WTC11 (cell line): ENCODE measurements around the gene NRSN2. TPM values are rescaled to one million over a fixed set of nuclear protein-coding genes. Genes with fewer than 3 reads are reported as not detected.

ENCODE experiments used
- ATAC-seq: fragments of 200-7000 bp; cut with Tn5 transposase; 2 replicates; pipeline ENCODE4 v1.10.0; 2021; ENCODE audit warnings: mild to moderate bottlenecking, moderate library complexity
- CTCF ChIA-PET: fragments of 300-600 bp; sonication (Branson Sonifier 250); formaldehyde crosslinking; loops from one replicate; lab custom pipeline; 2021; ENCODE audit warnings: antibody characterized with exemption; lab: Charles Lee
- POLR2A ChIA-PET: fragments of 350-600 bp; sonication (Branson Sonifier 250); formaldehyde crosslinking; loops from one replicate; lab custom pipeline; 2021; ENCODE audit warnings: antibody characterized with exemption; lab: Charles Lee
- DNase-seq: peaks from one replicate; pipeline ENCODE4 v3.0.0; 2021; ENCODE audit warnings: low spot score
- H3K27ac Mint-ChIP-seq: 2 replicates; pipeline ENCODE4 v1.8.0; 2021; ENCODE audit warnings: mixed read lengths
- H3K27me3 Mint-ChIP-seq: 2 replicates; pipeline ENCODE4 v1.8.0; 2021; ENCODE audit warnings: low read depth, mild to moderate bottlenecking, moderate library complexity, mixed read lengths
- H3K36me3 Mint-ChIP-seq: 2 replicates; pipeline ENCODE4 v1.8.0; 2021; ENCODE audit warnings: mixed read lengths
- H3K4me1 Mint-ChIP-seq: 2 replicates; pipeline ENCODE4 v1.8.0; 2022; ENCODE audit warnings: mixed read lengths
- H3K4me3 Mint-ChIP-seq: 2 replicates; pipeline ENCODE4 v1.8.0; 2021; ENCODE audit warnings: mild to moderate bottlenecking, moderate library complexity, mixed read lengths
- H3K9me3 Mint-ChIP-seq: 2 replicates; pipeline ENCODE4 v1.8.0; 2021; ENCODE audit warnings: mixed read lengths
- CREB1 ChIP-seq: sonication (generic); formaldehyde crosslinking; IDR thresholded peaks from 2 replicates; pipeline ENCODE4 v1.8.0; 2023; ENCODE audit warnings: mild to moderate bottlenecking, missing genetic modification reagents
- E2F5 ChIP-seq: sonication (generic); formaldehyde crosslinking; IDR thresholded peaks from 2 replicates; pipeline ENCODE4 v1.8.1; 2022; ENCODE audit warnings: mild to moderate bottlenecking, moderate library complexity, missing genetic modification reagents
- ELF4 ChIP-seq: sonication (generic); formaldehyde crosslinking; IDR thresholded peaks from 2 replicates; pipeline ENCODE4 v1.8.1; 2022; ENCODE audit warnings: low read depth, mild to moderate bottlenecking, moderate library complexity, missing genetic modification reagents
- ETV6 ChIP-seq: sonication (generic); formaldehyde crosslinking; IDR thresholded peaks from 2 replicates; pipeline ENCODE4 v1.8.1; 2022; ENCODE audit warnings: mild to moderate bottlenecking, missing genetic modification reagents
- FOXK1 ChIP-seq: sonication (generic); formaldehyde crosslinking; IDR thresholded peaks from 2 replicates; pipeline ENCODE4 v1.8.0; 2022; ENCODE audit warnings: mild to moderate bottlenecking, moderate library complexity, missing genetic modification reagents
- KAT7 ChIP-seq: sonication (generic); formaldehyde crosslinking; IDR thresholded peaks from 2 replicates; pipeline ENCODE4 v1.8.1; 2023; ENCODE audit warnings: missing genetic modification reagents, mild to moderate bottlenecking, borderline replicate concordance
- MLX ChIP-seq: sonication (generic); formaldehyde crosslinking; IDR thresholded peaks from 2 replicates; pipeline ENCODE4 v1.8.1; 2023; ENCODE audit warnings: mild to moderate bottlenecking, missing genetic modification reagents, moderate library complexity
- MXD4 ChIP-seq: fragments of 250-450 bp; sonication (Bioruptor Pico); IDR thresholded peaks from 2 replicates; pipeline ENCODE4 v1.8.0; 2021; ENCODE audit warnings: mild to moderate bottlenecking, moderate library complexity, borderline replicate concordance
- NR2C2 ChIP-seq: sonication (generic); formaldehyde crosslinking; IDR thresholded peaks from 2 replicates; pipeline ENCODE4 v1.8.0; 2022; ENCODE audit warnings: mild to moderate bottlenecking, missing genetic modification reagents
- PREB ChIP-seq: sonication (generic); formaldehyde crosslinking; IDR thresholded peaks from 2 replicates; pipeline ENCODE4 v1.8.1; 2022; ENCODE audit warnings: mild to moderate bottlenecking, missing genetic modification reagents, moderate library complexity, borderline replicate concordance
- PRRX2 ChIP-seq: fragments of 250-450 bp; sonication (Bioruptor Pico); IDR thresholded peaks from 2 replicates; pipeline ENCODE4 v1.8.0; 2021; ENCODE audit warnings: mild to moderate bottlenecking
- RORB ChIP-seq: fragments of 250-450 bp; sonication (Bioruptor Pico); IDR thresholded peaks from 2 replicates; pipeline ENCODE4 v1.9.0; 2021; ENCODE audit warnings: mild to moderate bottlenecking
- SMAD4 ChIP-seq: sonication (generic); formaldehyde crosslinking; IDR thresholded peaks from 2 replicates; pipeline ENCODE4 v1.8.0; 2022; ENCODE audit warnings: mild to moderate bottlenecking, missing genetic modification reagents
- STAT6 ChIP-seq: sonication (generic); formaldehyde crosslinking; conservative IDR thresholded peaks from 2 replicates; pipeline ENCODE4 v1.8.1; 2023; ENCODE audit warnings: mild to moderate bottlenecking, low read depth, missing genetic modification reagents, moderate library complexity
- USF1 ChIP-seq: sonication (generic); formaldehyde crosslinking; IDR thresholded peaks from 2 replicates; pipeline ENCODE4 v1.8.0; 2022; ENCODE audit warnings: mild to moderate bottlenecking, missing genetic modification reagents
- ZBTB21 ChIP-seq: sonication (generic); formaldehyde crosslinking; IDR thresholded peaks from 2 replicates; pipeline ENCODE4 v1.8.1; 2023; ENCODE audit warnings: mild to moderate bottlenecking, missing genetic modification reagents, borderline replicate concordance
- ZNF263 ChIP-seq: sonication (generic); formaldehyde crosslinking; IDR thresholded peaks from 2 replicates; pipeline ENCODE4 v1.8.1; 2022; ENCODE audit warnings: low read depth, mild to moderate bottlenecking, moderate library complexity, missing genetic modification reagents
- ZNF317 ChIP-seq: sonication (generic); formaldehyde crosslinking; IDR thresholded peaks from 2 replicates; pipeline ENCODE4 v1.8.1; 2023; ENCODE audit warnings: low read depth, mild to moderate bottlenecking, moderate library complexity, missing genetic modification reagents, borderline replicate concordance
- ZNF423 ChIP-seq: fragments of 250-450 bp; sonication (Bioruptor Pico); IDR thresholded peaks from 2 replicates; pipeline ENCODE4 v2.1.2; 2022; ENCODE audit warnings: mild to moderate bottlenecking, moderate library complexity
- ZNF671 ChIP-seq: fragments of 250-450 bp; sonication (Bioruptor Pico); IDR thresholded peaks from 2 replicates; pipeline ENCODE4 v1.8.0; 2021; ENCODE audit warnings: mild to moderate bottlenecking
- total RNA-seq: library from RNA; stranded (reverse); gene quantifications from 3 replicates; pipeline ENCODE4 v1.2.3, GENCODE V29; 2021
- TF ChIP-seq, protein P1 (sequence below): sonication (generic); formaldehyde crosslinking; IDR thresholded peaks from 2 replicates; pipeline ENCODE4 v1.8.1; 2022; ENCODE audit warnings: low read depth, missing genetic modification reagents, borderline replicate concordance
- TF ChIP-seq, protein P2 (sequence below): fragments of 250-450 bp; sonication (Bioruptor Pico); IDR thresholded peaks from 2 replicates; pipeline ENCODE4 v1.9.0; 2021; ENCODE audit warnings: mild to moderate bottlenecking
- TF ChIP-seq, protein P3 (sequence below): fragments of 250-450 bp; sonication (Bioruptor Pico); IDR thresholded peaks from 2 replicates; pipeline ENCODE4 v1.8.0; 2021; ENCODE audit warnings: mild to moderate bottlenecking
- TF ChIP-seq, protein P4 (sequence below): fragments of 250-450 bp; sonication (Bioruptor Pico); IDR thresholded peaks from 2 replicates; pipeline ENCODE4 v1.9.0; 2021; ENCODE audit warnings: moderate library complexity, mild to moderate bottlenecking, inconsistent platforms, borderline replicate concordance

The NRSN2 gene
- total RNA-seq, 1 experiment from 2014 or later, result 23.0 TPM

DNA sequence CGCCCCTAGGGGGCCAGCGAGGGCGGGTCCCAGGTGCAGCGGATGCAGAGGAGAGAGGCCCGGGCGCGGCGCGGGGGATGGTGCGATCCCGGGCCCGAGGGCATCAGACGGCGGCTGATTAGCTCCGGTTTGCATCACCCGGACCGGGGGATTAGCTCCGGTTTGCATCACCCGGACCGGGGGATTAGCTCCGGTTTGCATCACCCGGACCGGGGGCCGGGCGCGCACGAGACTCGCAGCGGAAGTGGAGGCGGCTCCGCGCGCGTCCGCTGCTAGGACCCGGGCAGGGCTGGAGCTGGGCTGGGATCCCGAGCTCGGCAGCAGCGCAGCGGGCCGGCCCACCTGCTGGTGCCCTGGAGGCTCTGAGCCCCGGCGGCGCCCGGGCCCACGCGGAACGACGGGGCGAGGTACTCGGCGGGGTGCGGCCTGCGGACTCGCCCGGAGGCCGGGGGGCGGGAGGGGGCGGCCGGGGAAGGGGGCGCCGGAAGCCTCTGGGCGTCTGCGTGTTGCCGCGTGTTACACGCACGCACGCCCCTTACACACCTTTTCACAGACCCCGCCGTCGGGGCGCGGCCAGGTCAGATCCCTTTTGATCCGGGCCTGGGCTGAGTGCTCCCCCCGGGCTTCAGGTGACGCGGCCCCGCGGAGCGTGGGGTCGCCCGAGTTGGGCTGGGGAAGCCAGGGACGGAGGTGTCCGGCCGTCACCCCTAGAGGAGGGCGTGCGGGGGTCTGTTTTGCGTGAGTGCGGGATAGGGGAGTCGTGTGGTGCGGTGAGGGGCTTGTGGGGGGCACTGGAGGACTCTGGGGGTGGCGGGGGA is 34.1 kb downstream of the NRSN2 start:
- ChIA-PET POLR2A (interaction anchor here (0.6 to 1.9 kb wide), 13 partner anchors 9 to 1998 kb away, joined by 3 to 13 read pairs (median 4); partner anchors contain the start of gene SOX12), CTCF (interaction anchor here (0.7 to 5.3 kb wide), 12 partner anchors 10 to 388 kb away, joined by 3 to 30 read pairs (median 5); partner anchors contain the start of genes CSNK2A1, NRSN2, SLC52A3 and TBC1D20)
- Mint-ChIP-seq H3K4me1 (no peaks in the 10 kb centered on the region), H3K36me3 (no peaks in the 10 kb centered on the region), H3K27ac (no peak overlapping the region), H3K4me3 (peak overlapping the region; percentile 72), H3K27me3 (peaks cover 27% of the 10 kb centered on the region), H3K9me3 (no peaks in the 10 kb centered on the region)
- ATAC-seq (peak; percentile 82), DNase-seq (peak; percentile 84)
- no peak for TF ChIP-seq ZNF671 (CRISPR knock-in tag)
- TF ChIP-seq NR2C2 (CRISPR knock-in tag), result no peak
- TF ChIP-seq KAT7 (CRISPR knock-in tag), result 0 out of 2 replicates have a peak, but pooled peaks have one; percentile 39
- TF ChIP-seq CREB1 (CRISPR knock-in tag), result no peak
- no peak for TF ChIP-seq ZNF317
- no peak for TF ChIP-seq RORB (CRISPR knock-in tag)
- no peak for TF ChIP-seq PRRX2 (CRISPR knock-in tag)
- no peak for TF ChIP-seq FOXK1 (CRISPR knock-in tag)
- TF ChIP-seq USF1, result peak; percentile 43; the same call in 1 of the 2 replicates
- TF ChIP-seq ELF4 (CRISPR knock-in tag), result no peak
- no peak for TF ChIP-seq STAT6 (CRISPR knock-in tag)
- no peak for TF ChIP-seq ZNF263 (CRISPR knock-in tag)
- TF ChIP-seq, protein P1, sequence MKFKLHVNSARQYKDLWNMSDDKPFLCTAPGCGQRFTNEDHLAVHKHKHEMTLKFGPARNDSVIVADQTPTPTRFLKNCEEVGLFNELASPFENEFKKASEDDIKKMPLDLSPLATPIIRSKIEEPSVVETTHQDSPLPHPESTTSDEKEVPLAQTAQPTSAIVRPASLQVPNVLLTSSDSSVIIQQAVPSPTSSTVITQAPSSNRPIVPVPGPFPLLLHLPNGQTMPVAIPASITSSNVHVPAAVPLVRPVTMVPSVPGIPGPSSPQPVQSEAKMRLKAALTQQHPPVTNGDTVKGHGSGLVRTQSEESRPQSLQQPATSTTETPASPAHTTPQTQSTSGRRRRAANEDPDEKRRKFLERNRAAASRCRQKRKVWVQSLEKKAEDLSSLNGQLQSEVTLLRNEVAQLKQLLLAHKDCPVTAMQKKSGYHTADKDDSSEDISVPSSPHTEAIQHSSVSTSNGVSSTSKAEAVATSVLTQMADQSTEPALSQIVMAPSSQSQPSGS, result no peak
- no peak for TF ChIP-seq ZBTB21 (CRISPR knock-in tag)
- TF ChIP-seq MLX, result no peak
- no peak for TF ChIP-seq MXD4 (CRISPR knock-in tag)
- no peak for TF ChIP-seq ZNF423 (CRISPR knock-in tag)
- TF ChIP-seq, protein P2, sequence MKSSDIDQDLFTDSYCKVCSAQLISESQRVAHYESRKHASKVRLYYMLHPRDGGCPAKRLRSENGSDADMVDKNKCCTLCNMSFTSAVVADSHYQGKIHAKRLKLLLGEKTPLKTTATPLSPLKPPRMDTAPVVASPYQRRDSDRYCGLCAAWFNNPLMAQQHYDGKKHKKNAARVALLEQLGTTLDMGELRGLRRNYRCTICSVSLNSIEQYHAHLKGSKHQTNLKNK (CRISPR knock-in tag), result no peak
- TF ChIP-seq, protein P3, sequence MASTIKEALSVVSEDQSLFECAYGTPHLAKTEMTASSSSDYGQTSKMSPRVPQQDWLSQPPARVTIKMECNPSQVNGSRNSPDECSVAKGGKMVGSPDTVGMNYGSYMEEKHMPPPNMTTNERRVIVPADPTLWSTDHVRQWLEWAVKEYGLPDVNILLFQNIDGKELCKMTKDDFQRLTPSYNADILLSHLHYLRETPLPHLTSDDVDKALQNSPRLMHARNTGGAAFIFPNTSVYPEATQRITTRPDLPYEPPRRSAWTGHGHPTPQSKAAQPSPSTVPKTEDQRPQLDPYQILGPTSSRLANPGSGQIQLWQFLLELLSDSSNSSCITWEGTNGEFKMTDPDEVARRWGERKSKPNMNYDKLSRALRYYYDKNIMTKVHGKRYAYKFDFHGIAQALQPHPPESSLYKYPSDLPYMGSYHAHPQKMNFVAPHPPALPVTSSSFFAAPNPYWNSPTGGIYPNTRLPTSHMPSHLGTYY (CRISPR knock-in tag), result no peak
- 0 out of 2 replicates have a peak, but pooled peaks have one; percentile 27 for TF ChIP-seq PREB (CRISPR knock-in tag)
- TF ChIP-seq SMAD4, result peak; percentile 23; the same call in 1 of the 2 replicates
- no peak; the same call in 1 of the 2 replicates for TF ChIP-seq E2F5 (CRISPR knock-in tag)
- no peak for TF ChIP-seq ETV6 (CRISPR knock-in tag)
- TF ChIP-seq, protein P4, sequence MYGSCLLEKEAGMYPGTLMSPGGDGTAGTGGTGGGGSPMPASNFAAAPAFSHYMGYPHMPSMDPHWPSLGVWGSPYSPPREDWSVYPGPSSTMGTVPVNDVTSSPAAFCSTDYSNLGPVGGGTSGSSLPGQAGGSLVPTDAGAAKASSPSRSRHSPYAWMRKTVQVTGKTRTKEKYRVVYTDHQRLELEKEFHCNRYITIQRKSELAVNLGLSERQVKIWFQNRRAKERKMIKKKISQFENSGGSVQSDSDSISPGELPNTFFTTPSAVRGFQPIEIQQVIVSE (CRISPR knock-in tag), result no peak
